Nephron (organoid): ENCODE data around the gene RPS21.

Source experiments
- H3K27ac Mint-ChIP-seq, 3 experiments: 2 replicates each; pipeline ENCODE4 v1.8.0; 2020; ENCODE audit warnings: mixed read lengths in 3 of 3, mild to moderate bottlenecking in 2 of 3, moderate library complexity in 1 of 3
- H3K27me3 Mint-ChIP-seq: 2 replicates; pipeline ENCODE4 v1.8.0; 2021; ENCODE audit warnings: low read depth, mild to moderate bottlenecking, moderate library complexity, mixed read lengths
- H3K36me3 Mint-ChIP-seq: 2 replicates; pipeline ENCODE4 v1.8.0; 2020; ENCODE audit warnings: low read depth, mixed read lengths
- H3K4me1 Mint-ChIP-seq: 2 replicates; pipeline ENCODE4 v1.8.0; 2020; ENCODE audit warnings: mixed read lengths
- H3K4me3 Mint-ChIP-seq, 3 experiments: 2 replicates each; pipeline ENCODE4 v1.8.0; 2020; ENCODE audit warnings: mild to moderate bottlenecking in 3 of 3, mixed read lengths in 3 of 3, moderate library complexity in 2 of 3
- H3K9me3 Mint-ChIP-seq: 2 replicates; pipeline ENCODE4 v1.8.0; 2020; ENCODE audit warnings: mixed read lengths
- CTCF ChIP-seq, 3 experiments: fragments of 200-600 bp; sonication (generic); IDR thresholded peaks; one replicate each; pipeline ENCODE4 v1.5.0; 2021; ENCODE audit warnings: antibody characterized with exemption in 3 of 3; ENCODE audit not compliant: unreplicated experiment in 3 of 3

The RPS21 gene

DNA sequence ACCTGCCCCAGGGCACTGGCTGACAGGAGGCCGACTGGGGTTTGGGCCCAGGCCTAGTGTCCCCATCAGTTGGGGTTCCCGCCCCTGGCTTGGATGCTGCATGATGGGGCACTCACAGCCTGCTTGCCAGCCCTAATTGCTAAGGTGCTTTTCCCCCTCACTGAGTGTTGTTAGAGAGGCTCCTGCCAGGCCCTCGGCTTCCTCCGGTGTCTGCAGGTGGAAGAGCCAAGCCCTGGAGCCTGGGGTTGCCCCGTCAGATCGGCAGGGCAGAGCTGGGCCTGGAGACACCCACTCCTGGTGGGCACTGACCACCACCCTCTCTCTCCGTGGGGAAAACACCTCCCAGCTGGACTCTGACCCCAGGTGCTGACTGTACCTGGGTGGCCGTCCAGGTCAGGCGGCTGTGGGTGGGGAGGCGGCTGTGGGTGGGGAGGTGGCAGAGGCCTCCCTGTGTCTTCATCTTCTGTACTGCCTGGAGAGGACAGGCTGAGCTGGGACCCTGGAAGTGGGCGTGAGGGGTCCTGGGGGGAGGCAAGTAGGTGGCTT lies 26.2 kb downstream of the RPS21 start:
- H3K36me3 Mint-ChIP-seq, result no peaks in the 10 kb centered on the region
- H3K4me3 Mint-ChIP-seq, result no peak overlapping the region
- no peaks in the 10 kb centered on the region for H3K9me3 Mint-ChIP-seq
- no peak overlapping the region for H3K27ac Mint-ChIP-seq
- TF ChIP-seq CTCF (IDR thresholded peaks at IDR 0.05; ENCODE audit: unreplicated experiment in 3 of 3), result no peak
- H3K4me1 Mint-ChIP-seq, result peaks cover 5% of the 10 kb centered on the region
- peaks cover 10% of the 10 kb centered on the region for H3K27me3 Mint-ChIP-seq

DNA sequence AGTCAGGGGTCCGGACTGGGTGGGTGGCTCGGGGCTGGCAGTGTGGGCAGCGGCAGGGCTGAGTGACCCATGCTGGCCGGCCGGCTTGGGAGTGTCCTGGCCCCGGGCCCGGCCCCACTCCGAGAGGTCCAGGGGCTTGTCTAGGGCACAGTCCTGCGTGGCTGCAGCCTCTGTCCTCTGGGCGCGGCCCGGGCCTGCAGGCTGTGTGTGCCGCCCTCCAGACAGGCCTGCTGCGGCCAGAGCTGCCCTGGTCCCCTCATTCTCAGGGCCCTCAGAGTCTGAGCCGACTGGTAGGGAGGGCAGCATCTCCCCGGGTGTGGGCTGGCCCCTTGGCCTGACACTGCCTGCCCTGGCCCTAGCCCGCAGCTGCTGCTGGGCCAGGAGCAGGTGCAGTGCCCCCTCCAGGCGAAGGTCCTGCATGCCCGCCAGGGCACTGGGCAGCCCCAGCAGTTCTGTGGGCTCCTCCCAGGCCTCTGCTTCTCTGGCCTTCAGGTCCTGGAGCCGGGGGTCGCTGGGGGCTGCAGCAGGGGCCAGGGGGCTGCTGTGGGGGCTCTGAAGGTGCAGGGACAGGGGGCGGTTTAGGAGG lies 27.1 kb downstream of the RPS21 start:
- Mint-ChIP-seq H3K27me3 (peaks cover 5% of the 10 kb centered on the region), H3K9me3 (no peaks in the 10 kb centered on the region), H3K4me1 (peaks cover 5% of the 10 kb centered on the region), H3K27ac (no peak overlapping the region), H3K36me3 (no peaks in the 10 kb centered on the region), H3K4me3 (no peak overlapping the region)
- TF ChIP-seq CTCF (IDR thresholded peaks at IDR 0.05; ENCODE audit: unreplicated experiment in 3 of 3), result no peak

DNA sequence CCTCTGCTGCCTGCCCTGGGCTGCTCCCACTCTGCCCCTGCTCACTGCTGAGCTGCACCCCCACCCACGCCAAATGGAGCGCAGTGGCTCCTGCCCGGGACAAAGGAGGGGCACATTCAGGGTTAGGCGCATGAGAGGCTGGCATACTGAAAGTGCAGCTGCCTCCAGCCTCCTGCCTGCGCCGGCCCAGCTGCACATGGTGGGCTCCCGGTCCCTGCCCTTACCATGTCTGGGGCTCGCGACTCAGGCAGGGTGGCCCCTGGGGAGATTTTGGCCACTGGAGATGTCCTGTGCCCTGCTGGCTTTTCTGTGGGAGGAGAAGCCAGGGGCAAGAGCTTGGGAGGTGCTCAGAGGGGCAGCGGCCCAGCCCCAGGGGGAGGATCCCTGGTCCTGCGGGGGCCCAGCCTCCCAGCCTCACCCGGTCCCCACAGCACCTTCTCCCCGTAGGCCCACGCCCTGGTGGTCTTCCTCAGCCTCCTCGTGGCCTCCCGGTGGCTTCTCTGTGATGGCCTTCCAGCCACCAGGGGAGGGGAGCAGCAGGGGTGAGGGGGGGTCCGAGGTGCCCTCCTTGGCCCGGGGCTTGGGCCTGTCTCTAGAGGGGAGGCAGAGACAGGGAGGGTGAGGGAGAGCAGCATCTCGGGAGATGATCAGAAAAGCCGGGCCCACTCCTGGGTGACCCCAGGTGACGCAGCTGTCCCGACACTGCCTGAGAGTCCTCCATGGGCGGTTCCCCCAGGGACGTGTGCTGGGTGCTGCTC lies 28.6 kb downstream of the RPS21 start:
- Mint-ChIP-seq H3K27me3 (peaks cover 3% of the 10 kb centered on the region), H3K4me3 (no peak overlapping the region), H3K4me1 (no peaks in the 10 kb centered on the region), H3K9me3 (peaks cover 2% of the 10 kb centered on the region), H3K27ac (no peak overlapping the region), H3K36me3 (no peaks in the 10 kb centered on the region)
- no peak for TF ChIP-seq CTCF (IDR thresholded peaks at IDR 0.05; ENCODE audit: unreplicated experiment in 3 of 3)

- Mint-ChIP-seq H3K4me3 (no peak overlapping the region), H3K27me3 (peaks cover 8% of the 10 kb centered on the region), H3K27ac (no peak overlapping the region), H3K36me3 (no peaks in the 10 kb centered on the region), H3K4me1 (no peaks in the 10 kb centered on the region), H3K9me3 (peaks cover 2% of the 10 kb centered on the region)
- TF ChIP-seq CTCF (IDR thresholded peaks at IDR 0.05; ENCODE audit: unreplicated experiment in 3 of 3), result no peak
Measured at GRCh38 chr20:62416651-62417637, 30.0 kb downstream of the RPS21 start.

GRCh38 chr20:62417981-62418708 lies 31.2 kb downstream of the RPS21 start:
- no peaks in the 10 kb centered on the region for H3K36me3 Mint-ChIP-seq
- peaks cover 2% of the 10 kb centered on the region for H3K9me3 Mint-ChIP-seq
- no peak overlapping the region for H3K4me3 Mint-ChIP-seq
- no peak for TF ChIP-seq CTCF (IDR thresholded peaks at IDR 0.05; ENCODE audit: unreplicated experiment in 3 of 3)
- H3K4me1 Mint-ChIP-seq, result no peaks in the 10 kb centered on the region
- peaks cover 8% of the 10 kb centered on the region for H3K27me3 Mint-ChIP-seq
- no peak overlapping the region for H3K27ac Mint-ChIP-seq
